ENCODE results near the gene AAMP. TPM values are rescaled to one million over a fixed set of nuclear protein-coding genes. Genes with fewer than 3 reads are reported as not detected.
A peak's percentile ranks its signal among the peaks of the same experiment; 100 is the strongest.

AAMP gene
- total RNA-seq, 2 donors from 2014 or later, result 89.2 to 97.2 TPM

DNA sequence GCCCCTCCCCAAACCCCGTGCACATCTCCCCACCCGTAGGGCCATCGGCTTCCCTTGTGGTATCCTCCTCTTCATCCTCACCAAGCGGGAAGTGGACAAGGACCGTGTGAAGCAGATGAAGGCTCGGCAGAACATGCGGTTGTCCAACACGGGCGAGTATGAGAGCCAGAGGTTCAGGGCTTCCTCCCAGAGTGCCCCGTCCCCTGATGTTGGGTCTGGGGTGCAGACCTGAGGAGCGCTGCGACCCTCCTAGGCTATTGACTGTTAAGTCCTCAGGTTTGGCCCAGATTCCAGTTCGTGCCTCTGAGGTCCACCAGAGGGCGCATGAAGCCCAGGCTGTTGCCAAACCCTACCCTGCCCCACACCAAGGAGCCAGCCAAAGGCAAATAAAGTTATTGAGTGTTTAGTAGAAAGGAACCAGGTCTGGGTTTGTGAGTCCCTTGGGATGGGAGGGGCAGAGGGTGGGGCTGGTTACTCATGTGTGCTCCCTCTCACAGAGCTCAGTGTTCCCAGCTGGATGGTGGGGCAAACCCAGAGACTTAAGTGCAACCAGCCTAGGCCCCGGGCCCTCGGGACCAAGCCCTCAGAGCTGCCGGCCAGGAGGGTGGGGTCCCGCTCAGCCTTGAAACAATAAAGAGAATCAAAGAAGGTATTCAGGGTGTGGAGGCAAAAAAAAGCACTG lies 2.7 kb upstream of the AAMP start:
- Histone ChIP-seq H3K9ac (ENCODE audit: extremely low read depth, low read length, poor library complexity, severe bottlenecking) (no peak overlapping the region), H3K4me3 (ENCODE audit: low read length) (no peak overlapping the region), H3K27ac (ENCODE audit: low read depth, low read length) (no peak overlapping the region), H3K9me3 (ENCODE audit: control insufficient read depth, low read length) (no peaks in the 10 kb centered on the region), H3K27me3 (ENCODE audit: control insufficient read depth, insufficient read depth, low read length, poor library complexity, severe bottlenecking) (no peaks in the 10 kb centered on the region), H3K4me1 (ENCODE audit: control insufficient read depth, insufficient read depth, low read length) (peaks cover 3% of the 10 kb centered on the region), H3K36me3 (ENCODE audit: control insufficient read depth, insufficient read depth, low read length) (peaks cover 37% of the 10 kb centered on the region)
- Mint-ChIP-seq H3K36me3 (ENCODE audit: low read depth) (peaks cover 34% of the 10 kb centered on the region), H3K4me1 (peaks cover 18% of the 10 kb centered on the region), H3K27ac (no peak overlapping the region), H3K27me3 (ENCODE audit: insufficient read depth) (no peaks in the 10 kb centered on the region), H3K4me3 (no peak overlapping the region), H3K9me3 (no peaks in the 10 kb centered on the region)
- TF ChIP-seq, protein P1, sequence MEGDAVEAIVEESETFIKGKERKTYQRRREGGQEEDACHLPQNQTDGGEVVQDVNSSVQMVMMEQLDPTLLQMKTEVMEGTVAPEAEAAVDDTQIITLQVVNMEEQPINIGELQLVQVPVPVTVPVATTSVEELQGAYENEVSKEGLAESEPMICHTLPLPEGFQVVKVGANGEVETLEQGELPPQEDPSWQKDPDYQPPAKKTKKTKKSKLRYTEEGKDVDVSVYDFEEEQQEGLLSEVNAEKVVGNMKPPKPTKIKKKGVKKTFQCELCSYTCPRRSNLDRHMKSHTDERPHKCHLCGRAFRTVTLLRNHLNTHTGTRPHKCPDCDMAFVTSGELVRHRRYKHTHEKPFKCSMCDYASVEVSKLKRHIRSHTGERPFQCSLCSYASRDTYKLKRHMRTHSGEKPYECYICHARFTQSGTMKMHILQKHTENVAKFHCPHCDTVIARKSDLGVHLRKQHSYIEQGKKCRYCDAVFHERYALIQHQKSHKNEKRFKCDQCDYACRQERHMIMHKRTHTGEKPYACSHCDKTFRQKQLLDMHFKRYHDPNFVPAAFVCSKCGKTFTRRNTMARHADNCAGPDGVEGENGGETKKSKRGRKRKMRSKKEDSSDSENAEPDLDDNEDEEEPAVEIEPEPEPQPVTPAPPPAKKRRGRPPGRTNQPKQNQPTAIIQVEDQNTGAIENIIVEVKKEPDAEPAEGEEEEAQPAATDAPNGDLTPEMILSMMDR (conservative IDR thresholded peaks at IDR 0.05), result peak; percentile 95
- 60 to 66% methylated on average over 14 to 18 of the region's 18 CpGs for WGBS, 2 experiments (ENCODE audit: insufficient coverage in 1 of 2, insufficient read length in 1 of 2)
- peak; percentile 93 for DNase-seq

DNA sequence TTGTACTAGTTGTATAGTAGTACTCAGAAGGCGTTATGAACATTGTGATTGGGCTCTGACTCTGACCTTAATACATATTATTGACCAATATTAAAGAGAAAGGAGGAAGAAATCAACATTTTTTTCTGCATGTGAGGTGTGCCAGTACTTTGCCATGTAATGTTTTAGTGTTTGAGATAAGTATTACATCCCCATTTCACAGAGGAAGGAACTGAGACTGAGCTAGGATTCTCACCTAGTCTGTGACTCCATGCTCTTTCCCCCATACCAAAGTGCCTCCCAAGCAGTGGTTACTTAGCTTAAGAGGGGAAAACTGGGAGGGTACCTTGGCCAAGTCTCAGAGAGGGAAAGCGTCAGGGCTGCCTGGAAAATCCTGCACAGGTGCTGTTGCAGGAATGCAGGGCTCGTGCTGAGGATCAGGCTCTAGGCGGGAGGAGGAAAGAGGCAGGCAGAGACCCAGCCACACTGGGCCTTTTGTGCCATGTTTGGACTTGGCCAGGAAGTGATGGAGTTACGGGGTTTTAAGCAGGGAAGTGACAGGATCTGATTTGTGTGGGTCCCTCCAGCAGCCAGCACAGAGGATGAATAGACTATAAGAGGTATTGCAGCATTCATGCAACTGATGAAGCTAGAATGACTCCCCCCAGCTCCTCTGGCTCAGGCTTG lies 2.1 kb upstream of the AAMP start:
- Histone ChIP-seq H3K36me3 (ENCODE audit: control insufficient read depth, insufficient read depth, low read length) (peaks cover 37% of the 10 kb centered on the region), H3K27me3 (ENCODE audit: control insufficient read depth, insufficient read depth, low read length, poor library complexity, severe bottlenecking) (no peaks in the 10 kb centered on the region), H3K9me3 (ENCODE audit: control insufficient read depth, low read length) (no peaks in the 10 kb centered on the region), H3K9ac (ENCODE audit: extremely low read depth, low read length, poor library complexity, severe bottlenecking) (no peak overlapping the region), H3K4me3 (ENCODE audit: low read length) (peak overlapping the region; percentile 97), H3K27ac (ENCODE audit: low read depth, low read length) (no peak overlapping the region), H3K4me1 (ENCODE audit: control insufficient read depth, insufficient read depth, low read length) (peaks cover 3% of the 10 kb centered on the region)
- Mint-ChIP-seq H3K9me3 (no peaks in the 10 kb centered on the region), H3K27ac (no peak overlapping the region), H3K27me3 (ENCODE audit: insufficient read depth) (no peaks in the 10 kb centered on the region), H3K36me3 (ENCODE audit: low read depth) (peaks cover 34% of the 10 kb centered on the region), H3K4me1 (peaks cover 18% of the 10 kb centered on the region), H3K4me3 (peak overlapping the region; percentile 96)
- DNase-seq, result no peak
- 91 to 95% methylated on average over 4 to 5 of the region's 5 CpGs for WGBS, 2 experiments (ENCODE audit: insufficient coverage in 1 of 2, insufficient read length in 1 of 2)
- TF ChIP-seq, protein P1 (conservative IDR thresholded peaks at IDR 0.05), result no peak

GRCh38 chr2:218271487-218271797 lies 1.5 kb upstream of the AAMP start:
- Histone ChIP-seq H3K27ac (ENCODE audit: low read depth, low read length) (no peak overlapping the region), H3K4me1 (ENCODE audit: control insufficient read depth, insufficient read depth, low read length) (peaks cover 3% of the 10 kb centered on the region), H3K36me3 (ENCODE audit: control insufficient read depth, insufficient read depth, low read length) (peaks cover 39% of the 10 kb centered on the region), H3K27me3 (ENCODE audit: control insufficient read depth, insufficient read depth, low read length, poor library complexity, severe bottlenecking) (no peaks in the 10 kb centered on the region), H3K9ac (ENCODE audit: extremely low read depth, low read length, poor library complexity, severe bottlenecking) (no peak overlapping the region), H3K9me3 (ENCODE audit: control insufficient read depth, low read length) (no peaks in the 10 kb centered on the region), H3K4me3 (ENCODE audit: low read length) (peak overlapping the region; percentile 97)
- Mint-ChIP-seq H3K27me3 (ENCODE audit: insufficient read depth) (no peaks in the 10 kb centered on the region), H3K36me3 (ENCODE audit: low read depth) (peaks cover 32% of the 10 kb centered on the region), H3K4me3 (peak overlapping the region; percentile 96), H3K9me3 (no peaks in the 10 kb centered on the region), H3K4me1 (peaks cover 18% of the 10 kb centered on the region), H3K27ac (no peak overlapping the region)
- DNase-seq, result no peak
- WGBS, 2 experiments (ENCODE audit: insufficient coverage in 1 of 2, insufficient read length in 1 of 2), result 60 to 71% methylated on average over 1 to 4 of the region's 4 CpGs
- TF ChIP-seq, protein P1 (conservative IDR thresholded peaks at IDR 0.05), result no peak

Measured in endodermal cell (in vitro differentiated cells).